ELF-1 (cell line): ENCODE results near the gene SYNDIG1L.
"Not testable (repeated sequence)": the region's sequence is repeated elsewhere in the genome, so short reads cannot be mapped to it uniquely, and the experiment has no call there.

Experiments used
- DNase-seq: peaks from one replicate; pipeline ENCODE4 v3.0.0-alpha.2; 2016; ENCODE audit warnings: low read depth, low spot score

Gene SYNDIG1L

DNA sequence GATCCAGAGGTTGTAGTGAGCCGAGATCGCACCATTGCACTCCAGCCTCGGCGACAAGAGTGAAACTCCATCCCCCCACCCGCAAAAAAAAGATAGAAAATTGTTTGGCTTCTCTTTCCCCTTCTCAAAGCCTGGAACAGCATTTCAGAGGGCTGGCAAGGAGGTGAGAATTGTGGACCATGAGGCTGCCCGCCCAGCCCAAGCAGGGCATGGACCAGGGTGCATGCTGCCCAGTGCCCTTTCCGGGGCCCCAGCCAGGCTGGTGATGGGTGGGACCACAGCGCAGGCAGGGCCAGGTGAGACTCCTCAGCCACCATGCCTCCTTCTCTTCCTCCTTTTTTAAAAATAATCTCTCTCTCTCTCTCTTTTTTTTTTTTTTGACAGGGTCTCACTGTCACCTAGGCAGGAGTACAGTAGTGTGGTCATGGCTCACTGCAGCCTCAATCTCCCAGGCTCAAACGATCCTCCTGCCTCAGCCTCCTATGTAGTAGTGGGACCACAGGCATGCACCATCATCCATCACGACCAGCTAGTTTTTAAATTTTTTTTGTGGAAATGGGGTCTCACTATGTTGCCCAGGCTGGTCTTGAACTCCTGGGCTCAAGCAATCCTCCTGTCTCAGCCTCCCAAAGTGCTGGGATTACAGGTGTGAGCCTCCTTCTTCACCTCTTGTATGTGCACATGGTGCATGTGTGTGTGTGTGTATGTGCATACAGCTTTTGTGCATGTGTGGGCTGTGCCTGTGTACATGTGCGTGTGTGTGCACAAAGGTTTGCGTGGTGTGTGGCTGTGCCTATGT, 22.2 kb downstream of the SYNDIG1L start:
- no peak for DNase-seq

DNA sequence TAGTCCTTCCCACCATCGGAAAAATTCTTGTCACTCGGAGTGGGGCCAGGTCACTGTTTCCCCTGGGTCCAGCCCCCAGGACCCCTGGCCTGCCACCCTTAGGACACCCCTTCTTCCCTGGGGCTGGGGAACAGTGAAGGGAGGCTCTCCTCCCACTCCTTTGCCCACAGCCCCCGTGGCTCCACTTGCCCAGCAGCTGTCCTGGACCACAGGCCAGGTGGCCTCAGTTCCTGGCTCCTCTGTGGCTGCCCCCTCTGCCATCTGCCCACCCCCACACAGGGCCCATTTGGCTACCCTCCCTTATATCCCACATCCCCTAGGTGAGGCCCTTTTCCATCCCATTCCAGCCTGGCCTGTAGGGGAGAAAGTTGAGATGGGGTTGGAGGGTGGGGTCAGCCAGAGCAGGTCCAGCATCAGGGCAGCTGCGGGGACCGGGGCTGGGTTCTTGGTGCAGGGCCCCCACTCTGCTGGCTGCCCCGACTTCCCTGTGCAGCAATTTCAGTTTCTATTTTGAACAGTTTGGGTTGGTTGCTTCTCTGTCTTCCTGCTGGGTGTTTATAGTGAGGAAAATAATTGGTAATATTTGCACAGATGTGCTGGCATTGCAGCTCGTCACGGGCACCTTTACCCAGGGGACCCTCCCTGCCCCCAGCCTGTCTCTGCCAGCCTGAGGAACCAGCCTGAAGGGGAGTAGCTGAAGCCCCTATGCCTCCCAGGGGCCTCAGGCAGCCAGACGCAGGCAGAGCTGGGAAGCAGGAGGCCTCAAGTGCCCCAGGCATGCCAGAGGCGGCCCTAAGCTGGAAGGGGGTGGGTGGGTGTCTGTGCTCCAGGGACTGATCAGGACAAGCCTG, 23.4 kb downstream of the SYNDIG1L start:
- peak; percentile 33 for DNase-seq

DNA sequence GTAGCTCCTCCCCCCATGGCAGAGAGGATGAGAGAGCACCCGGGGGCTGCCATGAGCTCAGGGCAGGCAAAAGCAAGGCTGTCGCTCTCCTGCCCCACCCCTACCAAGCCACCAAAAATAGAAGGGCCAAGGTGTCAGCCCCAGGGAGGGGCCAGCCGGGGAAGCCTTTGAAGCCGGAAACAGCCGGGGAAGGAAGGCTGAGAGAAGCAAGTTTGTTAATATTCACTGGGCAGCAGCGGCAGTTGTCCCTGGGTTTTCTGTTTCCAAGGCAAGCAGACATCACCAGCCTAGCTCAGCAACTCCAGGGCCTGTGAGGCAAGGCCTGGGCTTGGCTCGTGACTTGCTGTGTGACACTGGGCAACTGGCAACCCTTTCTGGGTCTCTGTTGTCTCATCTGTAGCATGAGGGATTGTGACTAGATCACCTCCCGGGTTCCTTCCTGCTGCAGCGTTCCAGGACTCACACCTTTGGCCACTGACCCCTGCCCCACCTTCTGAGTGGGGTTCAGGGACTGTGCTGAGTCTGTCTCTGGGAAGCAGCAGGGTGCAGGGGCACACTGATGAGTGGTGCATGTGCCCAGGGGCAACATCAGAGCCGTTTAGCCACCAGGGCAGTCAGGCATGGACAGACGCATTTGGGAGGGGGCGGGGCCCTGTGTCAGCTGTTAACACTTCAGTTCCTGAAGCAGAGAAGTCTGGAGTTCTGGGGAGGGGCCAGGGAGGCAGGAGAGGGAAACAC, 24.3 kb downstream of the SYNDIG1L start:
- peak; percentile 84 for DNase-seq

DNA sequence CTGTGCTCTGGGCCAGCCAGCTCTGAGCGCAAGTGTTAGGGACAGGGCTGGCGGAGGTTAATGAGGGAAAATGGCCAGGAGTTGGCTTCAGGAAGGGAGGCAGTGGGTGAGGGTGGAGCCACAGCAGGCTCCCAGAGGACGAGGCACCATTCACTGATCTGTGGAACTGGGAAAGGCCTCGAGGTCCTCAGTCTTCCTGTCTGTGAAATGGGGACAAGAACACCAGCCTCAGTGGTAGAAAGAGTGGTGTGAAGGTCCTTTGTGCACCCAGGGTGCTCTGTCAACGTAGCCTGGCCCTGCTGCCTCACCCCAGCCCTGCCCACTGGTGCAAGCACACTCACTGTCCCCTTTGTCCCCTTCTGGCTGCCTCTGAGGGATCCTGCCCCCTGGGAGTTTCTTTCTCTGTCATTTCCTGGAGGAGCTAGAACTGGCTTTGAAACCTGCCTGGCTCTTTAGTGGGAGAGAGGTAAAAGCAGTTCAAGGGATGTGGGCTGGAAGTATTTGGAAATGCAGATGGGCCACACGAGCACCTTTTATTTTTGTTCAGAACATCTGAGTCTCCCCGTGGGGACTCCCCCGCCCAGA, 25.0 kb downstream of the SYNDIG1L start:
- peak; percentile 28 for DNase-seq

DNA sequence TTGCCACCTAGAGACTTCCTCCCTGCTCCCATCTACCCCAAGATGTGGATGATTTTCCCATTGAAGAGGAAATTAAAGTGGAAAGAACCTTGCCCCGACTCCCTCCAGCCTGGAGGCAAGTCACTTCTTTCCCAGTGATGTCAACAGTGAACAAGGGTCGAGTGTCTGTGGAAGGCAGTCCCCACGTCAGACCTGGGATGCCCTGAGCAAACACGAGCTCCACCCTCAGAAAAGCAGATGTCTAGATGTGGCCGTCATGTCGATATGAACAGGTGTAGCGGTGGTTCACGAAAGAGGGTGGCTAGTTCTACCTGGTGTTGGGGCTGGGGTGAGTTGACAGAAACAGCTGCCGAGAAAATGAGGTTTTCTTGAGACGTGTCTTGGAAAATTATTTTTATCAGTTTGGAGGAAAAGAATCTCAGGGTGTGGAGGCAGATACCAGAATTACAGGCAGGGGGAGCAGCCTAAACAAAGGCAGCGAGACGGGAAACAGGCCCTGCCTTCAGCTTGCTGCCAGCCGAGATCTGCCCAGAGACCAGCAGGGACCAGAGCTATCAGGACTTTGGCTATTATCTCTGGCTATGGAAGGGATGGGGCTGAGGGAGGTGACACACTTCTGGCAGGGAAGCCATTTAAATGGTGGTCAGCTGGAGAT, 25.9 kb downstream of the SYNDIG1L start:
- DNase-seq, result peak; percentile 70

DNA sequence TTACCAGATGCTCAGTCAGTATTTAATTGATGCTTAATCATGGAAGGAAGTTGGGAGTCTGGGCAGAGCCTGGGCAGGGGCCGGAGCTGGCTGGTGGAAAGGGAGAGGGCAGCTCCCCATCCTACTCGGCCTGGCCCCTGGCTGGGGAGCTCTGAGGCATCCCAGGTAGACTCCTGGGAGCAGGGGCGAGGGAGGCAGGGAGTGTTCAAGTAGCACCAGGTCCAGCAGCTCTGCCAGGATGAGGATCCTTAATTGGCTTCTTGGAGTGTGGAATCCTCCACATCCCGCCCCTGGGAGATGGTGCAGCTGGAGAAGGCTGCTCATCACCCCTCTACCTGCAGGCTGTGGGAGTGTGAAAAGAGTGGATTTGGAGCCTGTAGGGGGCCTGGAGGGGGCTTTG, 30.9 kb downstream of the SYNDIG1L start:
- no peak for DNase-seq

DNA sequence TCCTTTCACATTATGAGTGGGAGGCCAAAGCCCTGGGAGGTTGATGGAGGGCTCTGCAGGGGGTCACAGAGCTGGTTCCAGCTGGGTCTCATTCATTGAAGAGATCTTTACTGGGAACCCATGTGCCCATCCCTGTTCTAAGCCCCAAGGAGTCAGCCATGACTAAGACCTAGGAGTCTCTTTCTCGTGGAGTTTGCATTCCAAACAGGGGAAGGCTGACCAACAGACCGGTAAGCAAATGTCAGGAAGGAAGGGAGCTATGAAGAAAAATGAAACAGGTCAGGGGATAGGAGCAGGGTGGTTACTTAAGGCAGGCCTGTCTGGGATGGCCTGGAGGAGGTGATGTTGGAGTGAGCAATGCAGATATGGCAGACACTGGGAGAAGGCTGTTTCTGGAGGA, 31.5 kb downstream of the SYNDIG1L start:
- no peak for DNase-seq

DNA sequence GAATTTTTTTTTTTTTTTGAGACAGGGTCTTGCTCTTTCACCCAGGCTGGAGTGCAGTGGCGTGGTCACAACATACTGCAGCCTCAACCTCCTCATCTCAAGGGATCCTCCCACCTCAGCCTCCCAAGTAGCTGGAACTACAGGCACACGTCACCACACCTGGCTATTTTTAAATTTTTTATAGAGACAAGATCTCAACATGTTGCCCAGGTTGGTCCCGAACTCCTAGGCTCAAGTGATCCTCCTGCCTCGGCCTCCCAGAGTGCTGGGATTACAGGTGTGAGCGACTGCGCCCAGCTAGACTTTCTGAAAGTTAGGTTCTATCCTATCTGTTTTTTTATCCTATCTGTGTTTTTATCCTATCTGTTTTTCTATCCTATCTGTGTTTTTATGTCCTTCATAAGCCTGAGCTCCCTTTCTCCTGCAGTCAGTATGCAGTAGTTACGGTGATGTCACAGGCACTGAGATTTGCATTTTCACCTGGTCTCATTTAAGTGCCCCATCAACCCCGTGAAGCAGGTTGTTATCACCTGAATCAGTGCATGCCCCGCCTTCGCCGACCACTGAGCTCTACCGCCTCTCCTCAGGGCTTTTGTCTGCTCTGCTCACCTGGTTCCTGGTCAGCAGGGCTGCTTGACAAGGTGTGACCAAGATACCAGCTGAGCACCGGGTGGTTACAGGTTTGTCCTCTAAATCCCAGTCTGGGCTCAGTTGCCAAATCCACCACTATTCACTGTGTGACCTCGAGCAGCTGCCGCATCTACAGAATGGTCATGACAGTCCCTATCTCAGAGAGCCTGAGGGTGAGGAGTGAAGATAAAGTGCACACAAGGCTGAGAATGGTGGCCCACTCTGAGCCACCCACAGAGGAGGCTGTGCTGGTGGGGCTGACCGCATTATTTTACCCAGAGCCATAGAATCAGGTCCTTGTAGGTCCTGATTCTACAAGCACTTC, 33.1 kb downstream of the SYNDIG1L start:
- peak; percentile 77 for DNase-seq

DNA sequence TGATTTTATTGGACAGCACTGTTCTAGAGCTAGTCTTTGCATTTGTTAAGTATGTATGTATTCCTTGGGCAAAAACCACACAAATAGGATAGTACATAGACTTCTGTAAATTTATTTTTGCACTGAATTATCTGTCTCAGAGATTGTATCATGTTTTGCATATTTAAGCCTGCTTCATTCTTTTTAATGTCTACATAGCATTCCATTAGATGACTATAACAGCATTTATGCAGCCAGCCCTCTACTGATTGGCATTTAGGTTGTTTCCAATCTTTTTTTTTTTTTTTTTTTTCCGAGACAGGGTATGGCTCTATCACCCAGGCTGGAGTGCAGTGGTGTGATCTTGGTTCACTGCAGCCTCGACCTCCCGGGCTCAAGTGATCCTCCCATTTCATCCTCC, 34.5 kb downstream of the SYNDIG1L start:
- DNase-seq, result no peak

DNA sequence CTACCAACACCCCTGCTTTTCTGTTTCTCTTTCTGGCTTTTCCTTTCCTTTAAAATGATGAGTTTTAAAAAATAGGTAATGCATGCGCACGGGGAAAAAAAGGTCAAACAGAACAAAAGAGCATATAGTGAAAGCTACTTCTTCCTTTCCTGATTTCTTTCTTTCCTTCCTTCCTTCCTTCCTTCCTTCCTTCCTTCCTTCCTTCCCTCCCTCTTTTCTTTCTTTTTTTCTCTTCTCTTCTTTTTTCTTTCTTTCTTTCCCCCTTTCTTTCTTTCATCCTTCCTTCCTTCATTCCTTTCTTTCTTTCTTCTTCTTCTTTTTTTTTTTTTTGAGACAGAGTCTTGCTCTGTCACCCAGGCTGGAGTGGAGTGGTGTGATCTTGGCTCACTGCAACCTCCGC, 35.5 kb downstream of the SYNDIG1L start:
- not testable (repeated sequence) for DNase-seq

DNA sequence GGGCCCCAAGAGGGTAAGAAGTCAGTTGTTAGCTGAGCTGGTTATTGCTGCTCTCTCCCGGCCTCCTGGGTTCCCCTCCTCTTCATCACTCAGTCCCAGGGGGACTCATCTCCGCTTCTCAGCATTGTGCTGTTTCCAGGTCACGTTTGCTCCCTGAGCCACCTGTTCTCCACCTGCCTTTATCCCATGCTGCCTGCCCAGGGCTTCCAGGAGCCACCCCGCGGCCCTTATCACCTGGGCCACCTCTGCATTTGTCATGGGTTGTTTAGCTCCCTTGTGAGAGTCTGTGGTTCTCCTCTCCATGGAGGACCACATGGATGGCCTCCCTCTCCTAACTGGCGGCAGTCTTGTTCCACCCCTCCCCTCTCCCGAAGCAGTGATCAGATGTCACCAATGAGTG, 36.0 kb downstream of the SYNDIG1L start:
- no peak for DNase-seq

DNA sequence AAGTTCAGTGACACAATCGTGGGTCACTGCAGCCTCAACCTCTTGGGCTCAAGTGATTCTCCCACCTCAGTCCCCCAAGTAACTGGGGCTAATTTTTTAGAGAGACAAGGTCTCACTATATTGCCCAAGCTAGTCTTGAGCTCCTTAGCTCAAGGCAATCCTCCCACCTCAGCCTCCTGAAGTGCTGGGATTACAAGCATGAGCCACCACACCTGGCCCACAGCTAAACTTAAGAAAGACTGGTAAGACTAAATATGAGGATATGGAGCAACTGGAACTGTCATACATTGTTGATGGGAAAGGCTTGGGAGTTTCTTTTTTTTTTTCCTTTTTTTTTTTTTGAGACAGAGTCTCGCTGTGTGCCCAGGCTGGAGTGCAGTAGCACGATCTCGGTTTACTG, 43.8 kb downstream of the SYNDIG1L start:
- no peak for DNase-seq

DNA sequence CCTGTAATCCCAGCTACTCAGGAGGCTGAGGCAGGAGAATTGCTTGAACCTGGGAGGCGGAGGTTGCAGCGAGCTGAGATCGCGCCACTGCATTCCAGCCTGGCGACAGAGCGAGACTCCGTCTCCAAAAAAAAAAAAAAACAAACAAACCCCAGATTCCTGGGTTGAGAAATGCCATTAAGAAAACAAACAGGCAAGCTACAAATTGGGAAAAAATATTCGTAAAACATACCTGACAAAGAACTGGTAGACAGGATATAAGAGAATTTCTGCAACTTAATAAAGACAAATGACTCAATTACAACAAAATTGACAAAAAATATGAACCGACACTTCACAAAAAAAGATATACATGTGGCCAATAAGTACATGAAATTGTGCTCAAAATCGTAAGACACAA, 44.4 kb downstream of the SYNDIG1L start:
- DNase-seq, result not testable (repeated sequence)

DNA sequence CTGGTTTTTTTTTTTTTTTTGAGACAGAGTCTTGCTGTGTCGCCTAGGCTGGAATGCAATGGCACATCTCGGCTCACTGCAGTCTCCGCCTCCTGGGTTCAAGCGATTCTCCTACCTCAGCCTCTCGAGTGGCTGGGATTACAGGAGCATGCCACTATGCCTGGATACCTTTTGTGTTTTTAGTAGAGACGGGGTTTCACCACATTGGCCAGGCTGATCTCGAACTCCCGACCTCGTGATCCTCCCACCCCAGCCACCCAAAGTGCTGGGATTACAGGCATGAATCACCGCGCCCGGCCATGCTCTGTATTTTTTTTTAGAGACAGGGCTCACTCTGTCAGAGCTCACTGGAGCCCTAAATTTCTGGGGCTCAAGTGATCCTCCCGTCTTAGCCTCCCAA, 45.2 kb downstream of the SYNDIG1L start:
- DNase-seq, result no peak

DNA sequence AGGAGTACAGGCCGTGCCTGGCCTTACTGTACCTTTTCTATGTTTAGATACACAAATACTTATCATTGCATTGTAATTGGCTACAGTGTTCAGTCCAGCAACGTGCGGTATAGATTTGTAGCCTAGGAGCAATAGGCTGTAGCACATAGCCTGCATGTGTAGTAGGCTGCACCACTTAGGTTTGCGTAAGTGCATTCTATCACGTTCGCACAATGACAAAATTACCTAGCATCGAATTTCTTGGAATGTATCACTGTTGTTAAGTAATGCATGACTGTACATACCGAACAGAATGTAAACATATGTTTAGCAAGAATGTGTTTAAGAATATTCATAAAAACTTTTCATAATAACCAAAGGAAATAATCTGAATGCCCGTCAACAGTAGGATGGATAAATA, 45.8 kb downstream of the SYNDIG1L start:
- DNase-seq, result no peak

DNA sequence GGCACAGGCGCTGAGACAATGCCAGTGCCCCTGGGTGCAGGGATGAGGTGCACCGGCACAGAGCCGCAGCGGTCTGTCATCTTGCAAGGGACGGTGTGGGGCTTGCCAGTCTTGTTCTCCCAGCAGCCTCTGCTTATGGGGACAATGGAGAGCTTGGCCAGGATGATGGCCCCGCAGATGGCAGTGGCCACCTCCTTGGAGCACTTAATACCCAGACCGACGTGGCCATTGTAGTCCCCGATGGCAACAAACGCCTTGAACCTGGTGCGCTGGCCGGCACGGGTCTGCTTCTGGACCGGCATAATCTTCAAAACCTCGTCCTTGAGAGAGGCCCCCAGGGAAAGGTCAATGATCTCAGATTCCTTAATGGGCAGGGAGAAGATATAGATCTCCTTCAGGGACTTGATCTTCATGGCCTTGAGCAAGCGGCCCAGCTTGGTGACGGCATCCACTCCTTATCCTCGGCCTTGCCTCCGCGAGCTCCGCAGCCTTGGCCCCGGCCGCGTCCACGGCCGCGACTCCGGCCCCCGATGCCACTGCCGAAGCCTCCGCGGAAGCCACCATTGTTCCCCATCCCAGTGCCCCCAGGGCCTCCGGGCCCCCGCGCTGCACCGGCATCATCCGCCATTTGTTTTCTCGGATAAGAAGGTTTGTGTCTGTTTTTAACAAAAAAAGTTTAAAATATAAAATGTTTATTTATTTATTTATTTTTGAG, 47.9 kb downstream of the SYNDIG1L start:
- DNase-seq, result no peak

DNA sequence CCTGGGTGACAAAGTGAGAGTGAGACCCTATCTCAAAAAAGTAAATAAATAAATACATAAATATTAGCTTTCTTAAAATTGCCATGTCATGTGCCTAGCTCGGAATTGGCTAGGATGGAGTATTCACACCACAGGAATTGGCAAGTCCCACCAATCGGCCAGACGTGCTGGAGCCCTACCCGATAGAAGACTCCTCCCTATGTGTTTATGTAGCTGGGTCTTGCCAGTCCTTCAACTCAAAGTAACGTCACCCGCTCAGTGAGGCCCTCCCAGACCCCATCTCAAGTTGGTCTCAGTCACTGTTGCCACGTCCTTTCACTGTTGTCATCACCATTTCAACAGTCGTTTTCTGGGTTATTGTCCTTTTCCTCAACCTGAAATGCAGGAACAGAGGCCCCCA, 57.6 kb downstream of the SYNDIG1L start:
- peak; percentile 28 for DNase-seq

DNA sequence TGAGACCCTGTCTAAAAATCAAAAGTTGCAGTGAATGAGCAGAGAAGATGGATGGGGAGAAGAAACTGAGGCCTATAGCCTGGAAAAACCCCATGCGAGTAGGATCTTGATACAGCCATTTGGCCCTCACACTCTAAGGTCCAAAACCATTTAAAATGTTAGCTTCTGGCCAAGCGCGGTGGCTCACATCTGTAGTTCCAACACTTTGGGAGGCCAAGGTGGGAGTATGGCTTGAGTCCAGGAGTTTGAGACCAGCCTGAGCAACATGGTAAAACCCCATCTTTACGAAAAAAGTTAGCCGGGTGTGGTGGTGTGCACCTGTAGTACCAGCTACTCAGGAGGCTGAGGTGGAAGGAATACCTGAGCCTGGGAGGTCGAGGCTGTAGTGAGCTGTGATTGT, 58.0 kb downstream of the SYNDIG1L start:
- no peak for DNase-seq

DNA sequence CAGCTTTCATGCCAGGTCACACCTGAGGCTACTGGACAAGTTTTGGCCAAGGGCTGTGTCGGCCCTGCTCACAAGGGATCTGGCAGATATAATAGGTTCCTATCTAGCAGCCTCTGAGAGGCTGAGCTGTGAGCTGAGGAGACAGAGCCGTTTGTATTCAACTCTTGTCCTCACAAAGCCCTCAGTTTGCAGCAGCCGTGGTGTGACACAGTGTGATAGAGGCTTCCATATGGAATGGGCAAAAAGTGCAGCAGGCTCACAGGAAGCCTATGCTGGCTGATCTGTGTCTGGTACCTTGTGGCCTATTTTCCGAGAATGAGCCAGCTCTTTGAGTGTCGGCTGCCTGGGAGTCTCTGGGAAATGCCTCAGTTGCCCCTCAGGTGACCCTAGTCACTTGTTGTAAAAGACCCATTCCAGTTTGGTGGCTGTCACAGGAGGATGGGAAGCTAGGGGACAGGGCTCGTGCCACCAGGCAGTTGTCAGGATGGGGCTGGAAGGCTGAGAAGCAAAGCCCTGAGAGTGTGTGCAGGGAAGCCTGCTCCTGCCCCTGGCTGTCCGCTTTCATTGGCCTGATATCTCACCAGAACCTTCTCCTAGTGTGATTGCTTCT, 61.6 kb downstream of the SYNDIG1L start:
- DNase-seq, result no peak
